ENCODE data around the gene APLNR. TPM values are rescaled to one million over a fixed set of nuclear protein-coding genes. Genes with fewer than 3 reads are reported as not detected.
"Not testable (repeated sequence)": the region's sequence is repeated elsewhere in the genome, so short reads cannot be mapped to it uniquely, and the experiment has no call there.

APLNR gene
- not detected in 2 replicates for total RNA-seq (2013; cell fraction: nucleolus; rRNA removed)
- total RNA-seq (2014; rRNA removed) (not detected in 2 replicates), total RNA-seq (2014; rRNA removed; fragmentation: Illumina TruSeq; extraction: Trizol) (not detected in 2 replicates), total RNA-seq (2021) (not detected in 2 replicates), polyA plus RNA-seq (2011; rRNA removed) (0.10 and 0.11 TPM in 2 replicates), polyA plus RNA-seq (2014; fragmentation: Illumina TruSeq; extraction: Trizol) (not detected in 2 replicates), polyA plus RNA-seq (2014; fragmentation: Nextera tagmentation; extraction: Ambion mirVana) (not detected), polyA plus RNA-seq (2014; rRNA removed) (not detected in 2 replicates), polyA plus RNA-seq (2016; fragmentation: Nextera tagmentation; extraction: Ambion mirVana) (not detected), polyA minus RNA-seq (2011; rRNA and poly(A)+ RNA removed) (0.07 TPM in 1 of 2 replicates, not detected in the other), Bru-seq, nascent RNA (not detected), BruChase-seq, experiment 1, labeled RNA remaining after a 6-hour chase (percentile 15 among the genes with signal in this experiment), BruChase-seq, experiment 2, labeled RNA remaining after a 2-hour chase (percentile 12 among the genes with signal in this experiment)
- polyA plus RNA-seq (2011; ENCODE audit: low read depth): not detected
- 0.12 and 0.34 TPM in 2 replicates for polyA plus RNA-seq (2011; cell fraction: cytosol; rRNA removed)
- 0.35 and 0.72 TPM in 2 replicates for polyA plus RNA-seq (2011; cell fraction: nucleus; rRNA removed)
- polyA plus RNA-seq (2012): not detected in 2 replicates
- polyA minus RNA-seq (2011; cell fraction: cytosol; rRNA and poly(A)+ RNA removed): not detected in 2 replicates
- polyA minus RNA-seq (2011; cell fraction: nucleus; rRNA and poly(A)+ RNA removed): 0.24 TPM in 1 of 2 replicates, not detected in the other
- long read RNA-seq, experiment 1: 0 reads
- long read RNA-seq, experiment 2: 0 reads

GRCh38 chr11:57237204-57237681 lies at the start of gene APLNR:
Gene APLNR (minus strand): TSS chr11:57237250. CDS start chr11:57237004, 246 bp downstream.
- ATAC-seq: no peak
- Histone ChIP-seq H3K9me3 (replicated peaks; ENCODE audit: control insufficient read depth, insufficient read depth, low read length) (no peaks in the 10 kb centered on the region), H3K4me1 (ENCODE audit: control insufficient read depth, insufficient read depth, low read length) (no peaks in the 10 kb centered on the region), H2AFZ (ENCODE audit: control insufficient read depth, low read depth, low read length) (no peak within 1 kb of the TSS), H3K27ac (ENCODE audit: control insufficient read depth, insufficient read depth) (no peak within 1 kb of the TSS), H3K36me3 (ENCODE audit: control insufficient read depth in 2 of 2, insufficient read depth in 2 of 2, low read length in 1 of 2) (no peaks in the 10 kb centered on the region), H3K9ac (ENCODE audit: control insufficient read depth, insufficient read depth, low read length) (no peak within 1 kb of the TSS), H3K4me2 (ENCODE audit: control insufficient read depth, insufficient read depth) (no peak within 1 kb of the TSS), H3K4me3 (no peak within 1 kb of the TSS), H3K27me3 (replicated peaks in 1 of 2; ENCODE audit: control insufficient read depth in 2 of 2, insufficient read depth in 2 of 2, low read length in 1 of 2) (peaks cover 0 to 2% of the 10 kb centered on the region in 2 experiments; a peak in 3 of 4 replicates), H4K20me1 (ENCODE audit: control insufficient read depth, insufficient read depth) (no peaks in the 10 kb centered on the region), H3K79me2 (ENCODE audit: control insufficient read depth, insufficient read depth, low read length) (no peaks in the 10 kb centered on the region)
- ChIA-PET POLR2A (no interaction called here), RAD21 (ENCODE audit: unreplicated experiment) (no interaction called here), SMC1A (ENCODE audit: uncharacterized antibody, unreplicated experiment) (no interaction called here), CTCF (interaction anchor here (1.4 kb wide), 1 partner anchor 11 kb away, joined by 4 read pairs; no protein-coding TSS in a partner anchor)
- TF ChIP-seq CHD4 (IDR thresholded peaks at IDR 0.05): no peak
- in situ Hi-C loops (cut with MboI): no loop called here
- 3% methylated on average over 6 of the region's 6 CpGs for WGBS (ENCODE audit: insufficient coverage, insufficient replicate concordance, low lambda C conversion rate, missing lambda C conversion rate)
- no peak for FAIRE-seq
- intact Hi-C loops (cut with micrococcal nuclease; ENCODE audit: unreplicated experiment): no loop called here
- no TSS peak for BruUV-seq (replicated peaks)
- DNase-seq (ENCODE audit: low read depth, low spot score): no peak

- ChIA-PET SMC1A (ENCODE audit: uncharacterized antibody, unreplicated experiment) (no interaction called here), RAD21 (ENCODE audit: unreplicated experiment) (no interaction called here), POLR2A (no interaction called here), CTCF (no interaction called here)
- Histone ChIP-seq H3K4me1 (ENCODE audit: control insufficient read depth, insufficient read depth, low read length) (no peaks in the 10 kb centered on the region), H3K27ac (ENCODE audit: control insufficient read depth, insufficient read depth) (no peak overlapping the region), H3K4me2 (ENCODE audit: control insufficient read depth, insufficient read depth) (no peak overlapping the region), H2AFZ (ENCODE audit: control insufficient read depth, low read depth, low read length) (no peak overlapping the region), H3K9ac (ENCODE audit: control insufficient read depth, insufficient read depth, low read length) (no peak overlapping the region), H3K79me2 (ENCODE audit: control insufficient read depth, insufficient read depth, low read length) (no peaks in the 10 kb centered on the region), H4K20me1 (ENCODE audit: control insufficient read depth, insufficient read depth) (no peaks in the 10 kb centered on the region), H3K36me3 (ENCODE audit: control insufficient read depth in 2 of 2, insufficient read depth in 2 of 2, low read length in 1 of 2) (no peaks in the 10 kb centered on the region), H3K27me3 (replicated peaks in 1 of 2; ENCODE audit: control insufficient read depth in 2 of 2, insufficient read depth in 2 of 2, low read length in 1 of 2) (peaks cover 0 to 2% of the 10 kb centered on the region in 2 experiments; a peak in 3 of 4 replicates), H3K9me3 (replicated peaks; ENCODE audit: control insufficient read depth, insufficient read depth, low read length) (no peaks in the 10 kb centered on the region; the same call in 2 of the 3 replicates), H3K4me3 (no peak overlapping the region)
- ATAC-seq: no peak
- BruUV-seq (replicated peaks): no TSS peak
- 44% methylated on average over 2 of the region's 2 CpGs for WGBS (ENCODE audit: insufficient coverage, insufficient replicate concordance, low lambda C conversion rate, missing lambda C conversion rate)
- FAIRE-seq: no peak
- no peak for DNase-seq (ENCODE audit: low read depth, low spot score)
- TF ChIP-seq NR2F1 (conservative IDR thresholded peaks at IDR 0.05): no peak
- in situ Hi-C loops (cut with MboI): no loop called here
- intact Hi-C loops (cut with micrococcal nuclease; ENCODE audit: unreplicated experiment): no loop called here
Observed at GRCh38 chr11:57283231-57283990, 46.4 kb upstream of the APLNR start.

GRCh38 chr11:57281546-57281945 lies 44.5 kb upstream of the APLNR start:
- in situ Hi-C loops (cut with MboI); H3K4me3 ChIP-seq; RAD21 ChIA-PET (ENCODE audit: unreplicated experiment); CTCF ChIA-PET; H3K27me3 ChIP-seq (replicated peaks in 1 of 2; ENCODE audit: control insufficient read depth in 2 of 2, insufficient read depth in 2 of 2, low read length in 1 of 2); H3K4me2 ChIP-seq (ENCODE audit: control insufficient read depth, insufficient read depth); H3K4me1 ChIP-seq (ENCODE audit: control insufficient read depth, insufficient read depth, low read length); intact Hi-C loops (cut with micrococcal nuclease; ENCODE audit: unreplicated experiment); H3K27ac ChIP-seq (ENCODE audit: control insufficient read depth, insufficient read depth); POLR2A ChIA-PET; H4K20me1 ChIP-seq (ENCODE audit: control insufficient read depth, insufficient read depth); BruUV-seq (replicated peaks); H3K79me2 ChIP-seq (ENCODE audit: control insufficient read depth, insufficient read depth, low read length); H3K9me3 ChIP-seq (replicated peaks; ENCODE audit: control insufficient read depth, insufficient read depth, low read length); DNase-seq (ENCODE audit: low read depth, low spot score); SMC1A ChIA-PET (ENCODE audit: uncharacterized antibody, unreplicated experiment); H3K9ac ChIP-seq (ENCODE audit: control insufficient read depth, insufficient read depth, low read length); H2AFZ ChIP-seq (ENCODE audit: control insufficient read depth, low read depth, low read length); H3K36me3 ChIP-seq (ENCODE audit: control insufficient read depth in 2 of 2, insufficient read depth in 2 of 2, low read length in 1 of 2); ATAC-seq; FAIRE-seq: not testable (repeated sequence)
- WGBS (ENCODE audit: insufficient coverage, insufficient replicate concordance, low lambda C conversion rate, missing lambda C conversion rate): 46% methylated on average over 6 of the region's 6 CpGs
